HEK293T (cell line): Measurements from ENCODE around the gene NTF3.

ENCODE experiments used
- FOXM1 ChIP-seq: fragments of 450-650 bp; IDR thresholded peaks from 2 replicates; pipeline ENCODE4 v1.6.1; 2017; ENCODE audit warnings: mild to moderate bottlenecking, borderline replicate concordance
- NFRKB ChIP-seq: fragments of 450-650 bp; IDR thresholded peaks from 2 replicates; pipeline ENCODE4 v1.6.1; 2016; ENCODE audit warnings: mild to moderate bottlenecking, moderate library complexity

GRCh38 chr12:5478081-5478706 is 46.3 kb downstream of the NTF3 start:
- TF ChIP-seq FOXM1 (no peak), NFRKB (no peak)
